ENCODE measurements around the gene DOC2B.
A peak's percentile ranks its signal among the peaks of the same experiment; 100 is the strongest.
"Not testable (repeated sequence)": the region's sequence is repeated elsewhere in the genome, so short reads cannot be mapped to it uniquely, and the experiment has no call there.

DNA sequence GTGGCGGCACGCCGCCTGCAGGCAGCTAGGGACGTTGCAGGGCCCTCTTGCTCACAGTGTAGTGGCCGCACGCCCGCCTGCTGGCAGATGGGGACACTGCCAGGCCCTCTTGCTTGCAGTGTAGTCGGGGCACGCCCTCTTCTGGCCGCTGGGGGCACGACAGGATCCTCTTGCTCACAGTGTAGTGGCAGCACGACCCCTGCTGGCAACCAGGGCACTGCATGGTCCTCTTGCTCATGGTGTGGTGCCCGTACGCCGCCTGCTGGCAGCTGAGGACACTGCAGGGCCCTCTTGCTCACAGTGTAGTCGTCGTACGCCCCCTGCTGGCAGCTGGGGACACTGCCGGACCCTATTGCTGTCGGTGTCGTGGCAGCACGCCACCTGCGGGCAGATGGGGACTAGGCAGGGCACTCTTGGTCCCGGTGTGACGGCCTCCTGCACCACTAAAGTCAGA, 47.1 kb downstream of the DOC2B start:
- TF ChIP-seq, protein P1, sequence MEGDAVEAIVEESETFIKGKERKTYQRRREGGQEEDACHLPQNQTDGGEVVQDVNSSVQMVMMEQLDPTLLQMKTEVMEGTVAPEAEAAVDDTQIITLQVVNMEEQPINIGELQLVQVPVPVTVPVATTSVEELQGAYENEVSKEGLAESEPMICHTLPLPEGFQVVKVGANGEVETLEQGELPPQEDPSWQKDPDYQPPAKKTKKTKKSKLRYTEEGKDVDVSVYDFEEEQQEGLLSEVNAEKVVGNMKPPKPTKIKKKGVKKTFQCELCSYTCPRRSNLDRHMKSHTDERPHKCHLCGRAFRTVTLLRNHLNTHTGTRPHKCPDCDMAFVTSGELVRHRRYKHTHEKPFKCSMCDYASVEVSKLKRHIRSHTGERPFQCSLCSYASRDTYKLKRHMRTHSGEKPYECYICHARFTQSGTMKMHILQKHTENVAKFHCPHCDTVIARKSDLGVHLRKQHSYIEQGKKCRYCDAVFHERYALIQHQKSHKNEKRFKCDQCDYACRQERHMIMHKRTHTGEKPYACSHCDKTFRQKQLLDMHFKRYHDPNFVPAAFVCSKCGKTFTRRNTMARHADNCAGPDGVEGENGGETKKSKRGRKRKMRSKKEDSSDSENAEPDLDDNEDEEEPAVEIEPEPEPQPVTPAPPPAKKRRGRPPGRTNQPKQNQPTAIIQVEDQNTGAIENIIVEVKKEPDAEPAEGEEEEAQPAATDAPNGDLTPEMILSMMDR (IDR thresholded peaks at IDR 0.05), result peak in 1 of 3 experiments; percentile 6
- TF ChIP-seq POLR2A (IDR thresholded peaks at IDR 0.05; ENCODE audit: low read depth); POLR2AphosphoS5 (IDR thresholded peaks at IDR 0.05): not testable (repeated sequence)

Measured in esophagus muscularis mucosa (tissue), 3 donors.